SHP77 (cell line): ENCODE results near the gene FTSJ3.
"Not testable (repeated sequence)": the region's sequence is repeated elsewhere in the genome, so short reads cannot be mapped to it uniquely, and the experiment has no call there.

Experiments
- DNase-seq, 2 experiments: peaks; one replicate each; lab custom pipeline; 2025; lab: John Stamatoyannopoulos, UW

FTSJ3 gene, protein sequence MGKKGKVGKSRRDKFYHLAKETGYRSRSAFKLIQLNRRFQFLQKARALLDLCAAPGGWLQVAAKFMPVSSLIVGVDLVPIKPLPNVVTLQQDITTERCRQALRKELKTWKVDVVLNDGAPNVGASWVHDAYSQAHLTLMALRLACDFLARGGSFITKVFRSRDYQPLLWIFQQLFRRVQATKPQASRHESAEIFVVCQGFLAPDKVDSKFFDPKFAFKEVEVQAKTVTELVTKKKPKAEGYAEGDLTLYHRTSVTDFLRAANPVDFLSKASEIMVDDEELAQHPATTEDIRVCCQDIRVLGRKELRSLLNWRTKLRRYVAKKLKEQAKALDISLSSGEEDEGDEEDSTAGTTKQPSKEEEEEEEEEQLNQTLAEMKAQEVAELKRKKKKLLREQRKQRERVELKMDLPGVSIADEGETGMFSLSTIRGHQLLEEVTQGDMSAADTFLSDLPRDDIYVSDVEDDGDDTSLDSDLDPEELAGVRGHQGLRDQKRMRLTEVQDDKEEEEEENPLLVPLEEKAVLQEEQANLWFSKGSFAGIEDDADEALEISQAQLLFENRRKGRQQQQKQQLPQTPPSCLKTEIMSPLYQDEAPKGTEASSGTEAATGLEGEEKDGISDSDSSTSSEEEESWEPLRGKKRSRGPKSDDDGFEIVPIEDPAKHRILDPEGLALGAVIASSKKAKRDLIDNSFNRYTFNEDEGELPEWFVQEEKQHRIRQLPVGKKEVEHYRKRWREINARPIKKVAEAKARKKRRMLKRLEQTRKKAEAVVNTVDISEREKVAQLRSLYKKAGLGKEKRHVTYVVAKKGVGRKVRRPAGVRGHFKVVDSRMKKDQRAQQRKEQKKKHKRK

DNA sequence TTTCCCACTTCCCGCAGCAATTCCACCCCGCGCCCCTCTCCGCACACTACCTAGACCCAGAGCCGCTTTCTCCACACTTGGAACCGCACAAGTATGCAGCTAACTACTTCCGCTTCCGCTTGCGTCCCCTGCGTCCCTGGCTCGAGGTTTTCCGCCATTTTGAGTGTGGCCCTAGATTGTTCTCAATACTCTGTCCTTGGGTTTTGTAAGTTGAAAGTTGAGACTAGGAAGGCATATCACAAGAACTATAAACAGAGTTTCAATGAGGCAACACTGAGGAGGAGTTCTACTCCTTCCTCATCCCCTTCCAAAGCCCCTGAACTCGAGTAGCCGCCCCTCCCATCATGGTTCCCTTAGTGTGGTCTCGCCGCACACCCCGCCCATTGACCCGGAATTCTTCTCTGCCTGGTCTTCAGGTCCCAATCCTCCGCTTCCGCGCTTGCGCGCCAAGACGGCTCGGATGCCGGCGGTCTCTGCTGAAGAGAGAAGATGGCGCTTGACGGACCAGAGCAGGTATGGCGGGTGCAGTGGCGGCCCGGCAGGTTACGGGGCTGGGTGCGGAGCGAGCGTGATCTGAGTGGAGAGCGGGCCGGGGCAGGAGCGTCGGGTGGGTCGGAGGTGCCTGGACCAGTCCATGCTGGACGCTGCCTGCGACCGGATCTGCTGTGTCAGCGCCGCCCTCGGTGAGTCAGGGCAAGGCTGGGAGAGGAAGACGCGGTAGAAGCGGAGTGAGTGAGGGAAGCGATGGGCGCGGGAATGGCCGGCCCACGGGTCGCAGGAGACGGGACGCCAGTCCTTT is at the start of gene FTSJ3, which contains the start of gene PSMC5:
Gene FTSJ3, minus strand, starts transcription at position 662 of the 799 bp plus-strand sequence. CDS start 761 bp downstream, outside the sequence.
Gene PSMC5, plus strand, starts transcription at position 430 of the 799 bp plus-strand sequence. Its CDS starts 60 bp downstream, at position 490.
- DNase-seq: peak; percentile 89 to 94

DNA sequence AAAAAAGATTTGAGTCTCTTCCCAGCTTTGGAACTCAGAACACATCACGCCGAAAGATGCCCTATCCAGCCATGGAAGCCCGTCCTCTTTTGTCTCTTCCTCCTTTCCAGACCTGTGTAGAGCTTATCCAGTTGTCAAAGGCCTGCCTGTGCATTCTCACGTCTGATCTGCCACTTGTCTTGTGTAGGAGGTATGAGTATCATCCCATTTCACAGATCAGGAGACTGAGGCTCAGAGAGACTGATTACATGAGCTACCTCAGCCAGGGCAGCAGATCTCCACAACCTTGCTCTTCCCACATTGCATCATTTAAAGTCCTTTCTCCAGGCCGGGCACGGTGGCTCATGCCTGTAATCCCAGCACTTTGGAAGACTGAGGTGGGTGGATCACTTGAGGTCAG is 47.2 kb upstream of the FTSJ3 start:
- not testable (repeated sequence) for DNase-seq

DNA sequence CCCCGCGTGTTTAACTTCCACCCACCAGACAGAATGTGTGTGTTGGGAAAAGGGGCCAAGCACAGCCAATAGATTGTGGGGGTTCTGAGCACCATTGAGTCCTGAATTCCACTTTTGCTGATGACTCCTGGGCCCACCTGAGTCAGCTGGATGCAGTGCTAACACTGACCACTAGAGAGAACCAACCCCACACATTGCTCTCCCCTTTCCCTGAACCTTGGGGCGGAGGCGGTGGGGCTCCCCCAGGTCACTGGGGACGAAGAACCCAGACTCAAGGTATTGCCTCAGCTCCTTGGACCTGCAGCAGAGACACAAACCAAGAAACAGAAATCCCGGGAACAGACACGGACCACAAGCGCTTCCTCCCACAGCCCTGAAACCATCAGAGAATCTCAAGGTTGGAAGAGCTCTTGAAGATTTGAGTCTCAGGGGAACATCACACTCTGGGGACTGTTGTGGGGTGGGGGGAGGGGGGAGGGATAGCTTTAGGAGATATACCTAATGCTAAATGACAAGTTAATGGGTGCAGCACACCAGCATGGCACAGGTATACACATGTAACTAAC is 46.7 kb upstream of the FTSJ3 start:
- DNase-seq: not testable (repeated sequence)

DNA sequence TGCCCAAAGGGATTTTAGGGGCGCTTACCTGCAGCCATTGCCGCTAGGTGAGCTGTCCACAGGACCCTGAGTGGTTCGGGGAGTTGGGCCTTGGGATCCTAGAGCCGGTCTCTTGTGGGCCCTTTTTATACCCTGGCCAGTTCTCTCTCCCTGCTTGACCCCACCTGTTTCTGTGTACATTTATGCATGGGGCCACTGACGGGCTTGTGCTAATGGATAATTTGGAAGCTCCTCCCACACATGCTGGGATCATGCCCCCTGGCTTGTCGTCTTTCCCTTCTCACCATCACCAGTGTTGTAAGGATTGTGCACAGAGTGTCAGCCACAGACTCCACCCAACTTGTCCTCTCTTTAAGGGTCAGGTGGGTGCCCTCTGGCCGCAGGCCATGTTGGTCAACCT is 46.1 kb upstream of the FTSJ3 start, which contains the start of gene CSH2:
Gene CSH2, minus strand, starts transcription at position 101 of the 400 bp plus-strand sequence. Its CDS starts 63 bp downstream, at position 38.
- DNase-seq: not testable (repeated sequence)

DNA sequence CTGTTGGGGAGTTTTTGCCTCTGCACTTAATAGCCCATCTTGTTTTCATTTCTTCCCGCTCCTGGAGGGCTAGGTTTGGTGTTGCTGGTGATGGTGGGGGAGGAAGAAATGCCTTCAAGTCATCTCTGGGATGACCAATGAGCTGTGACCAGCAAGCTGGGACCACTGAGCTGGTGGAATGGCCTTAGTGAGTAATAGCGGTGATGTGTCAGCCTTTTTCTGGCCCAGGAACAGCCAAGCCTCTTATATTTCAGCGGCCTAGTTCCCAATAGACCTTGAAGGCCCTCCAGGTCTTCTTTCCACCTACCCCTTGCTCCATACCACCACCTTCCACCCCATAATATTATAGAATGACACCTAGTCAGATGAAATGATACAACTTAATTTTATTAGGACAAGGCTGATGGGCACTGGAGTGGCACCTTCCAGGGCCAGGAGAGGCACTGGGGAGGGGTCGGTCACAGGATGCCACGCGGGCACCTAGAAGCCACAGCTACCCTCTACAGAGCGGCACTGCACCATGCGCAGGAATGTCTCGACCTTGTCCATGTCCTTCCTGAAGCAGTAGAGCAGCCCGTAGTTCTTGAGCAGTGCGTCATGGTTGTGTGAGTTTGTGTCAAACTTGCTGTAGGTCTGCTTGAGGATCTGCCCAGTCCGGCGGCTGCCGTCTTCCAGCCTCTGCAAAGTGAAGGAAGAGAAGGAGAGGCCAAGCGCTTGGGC is 44.3 kb upstream of the FTSJ3 start:
- not testable (repeated sequence) for DNase-seq

DNA sequence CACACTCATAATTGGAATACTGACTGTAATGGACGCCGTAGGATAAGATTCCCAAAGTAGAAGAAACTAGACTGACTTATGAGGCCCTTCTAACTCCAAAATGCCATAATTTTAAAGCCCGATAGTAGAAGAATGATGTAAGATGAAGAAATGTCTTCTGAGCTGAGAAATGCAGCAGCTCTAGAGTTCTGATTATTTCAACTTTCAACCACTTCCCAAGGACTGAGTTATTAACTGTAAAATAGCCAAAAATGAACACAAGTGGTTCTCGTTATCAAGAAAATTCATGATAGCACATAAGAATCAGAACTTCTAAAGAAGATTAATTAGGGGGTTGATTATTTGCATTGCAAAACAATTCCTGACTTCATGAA is 42.8 kb upstream of the FTSJ3 start:
- DNase-seq: not testable (repeated sequence)

DNA sequence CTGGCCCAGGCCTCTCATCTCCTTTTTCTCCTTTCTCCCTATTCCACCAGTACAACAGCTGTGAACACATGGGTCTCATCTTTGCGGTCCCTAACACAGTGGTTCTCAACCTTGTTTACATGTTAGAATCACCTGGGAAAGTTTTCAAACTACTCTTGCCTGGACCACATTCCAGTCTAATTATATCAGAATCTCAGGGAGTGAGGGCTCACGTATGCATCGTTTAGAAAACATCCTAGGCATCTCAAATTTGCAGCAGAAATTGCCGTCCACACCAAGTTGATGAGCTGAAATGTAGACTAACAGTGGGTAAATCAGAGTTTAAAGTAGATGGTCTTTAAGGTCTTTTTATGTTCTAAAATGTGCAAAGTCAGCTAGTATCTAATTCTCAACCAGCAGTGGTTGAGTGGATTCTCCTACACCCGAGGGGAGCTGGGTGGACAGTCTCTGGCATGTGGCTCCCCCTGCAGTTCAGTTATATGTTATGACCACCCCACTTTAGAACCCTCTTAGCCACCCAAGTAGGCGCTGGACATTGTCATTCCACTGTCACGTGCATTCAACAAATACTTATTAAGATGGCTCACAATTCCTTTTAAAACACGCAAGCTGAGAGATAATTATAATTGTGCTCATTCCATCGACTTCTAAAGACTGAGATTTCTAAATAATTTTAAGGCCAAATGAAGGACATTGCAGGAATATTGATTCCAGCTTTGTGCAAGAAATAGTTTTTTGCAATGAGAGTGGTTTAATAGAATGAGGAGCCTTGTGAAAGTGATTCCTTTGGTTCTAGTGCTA is 42.2 kb upstream of the FTSJ3 start:
- not testable (repeated sequence) for DNase-seq

DNA sequence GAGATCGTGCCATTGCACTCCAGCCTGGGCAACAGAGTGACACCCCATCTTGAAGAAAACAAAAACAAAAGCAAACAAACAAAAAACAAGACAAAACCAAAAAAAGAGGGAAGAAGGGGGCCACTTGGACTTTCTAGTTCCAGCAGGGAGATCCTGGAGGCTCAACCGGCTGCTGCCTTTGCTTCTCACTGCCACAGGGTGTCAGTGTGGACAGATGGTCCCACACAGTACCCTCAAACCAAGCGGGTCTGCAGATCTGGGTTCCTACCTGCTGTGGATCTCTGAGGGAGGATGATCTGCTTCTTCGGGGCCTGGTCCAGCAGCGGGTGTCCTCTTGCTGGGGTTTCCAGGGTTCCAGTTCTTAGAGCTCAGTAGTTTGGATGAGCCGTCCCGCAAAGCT is 39.2 kb upstream of the FTSJ3 start:
- not testable (repeated sequence) for DNase-seq

DNA sequence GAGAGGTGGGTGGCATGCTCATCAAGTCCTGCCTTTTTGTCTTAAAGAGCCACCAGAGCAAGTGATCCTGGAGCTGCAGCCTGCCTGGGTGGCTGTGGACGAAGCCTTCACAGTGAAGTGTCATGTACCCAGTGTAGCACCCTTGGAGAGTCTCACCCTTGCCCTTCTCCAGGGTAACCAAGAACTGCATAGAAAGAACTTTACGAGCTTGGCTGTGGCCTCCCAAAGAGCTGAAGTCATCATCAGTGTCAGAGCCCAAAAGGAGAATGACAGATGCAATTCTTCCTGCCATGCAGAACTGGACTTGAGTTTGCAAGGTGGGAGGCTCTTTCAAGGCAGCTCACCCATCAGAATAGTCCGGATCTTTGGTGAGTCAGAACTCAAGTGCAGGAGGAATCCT is 31.8 kb upstream of the FTSJ3 start:
- DNase-seq: no peak

DNA sequence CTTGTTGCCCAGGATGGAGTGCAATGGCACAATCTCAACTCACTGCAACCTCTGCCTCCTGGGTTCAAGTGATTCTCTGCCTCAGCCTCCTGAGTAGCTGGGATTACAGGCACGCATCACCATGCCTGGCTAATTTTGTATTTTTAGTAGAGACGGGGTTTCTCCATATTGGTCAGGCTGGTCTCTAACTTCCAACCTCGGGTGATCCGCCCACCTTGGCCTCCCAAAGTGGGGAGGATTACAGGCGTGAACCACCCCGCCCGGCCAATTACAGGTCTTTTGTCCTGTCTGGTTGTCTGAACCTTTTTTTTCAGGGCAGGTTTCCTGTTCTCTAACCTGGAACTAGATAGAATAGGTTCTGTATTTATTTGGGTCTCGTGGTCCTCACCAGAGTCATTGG is 29.0 kb upstream of the FTSJ3 start:
- DNase-seq: not testable (repeated sequence)

DNA sequence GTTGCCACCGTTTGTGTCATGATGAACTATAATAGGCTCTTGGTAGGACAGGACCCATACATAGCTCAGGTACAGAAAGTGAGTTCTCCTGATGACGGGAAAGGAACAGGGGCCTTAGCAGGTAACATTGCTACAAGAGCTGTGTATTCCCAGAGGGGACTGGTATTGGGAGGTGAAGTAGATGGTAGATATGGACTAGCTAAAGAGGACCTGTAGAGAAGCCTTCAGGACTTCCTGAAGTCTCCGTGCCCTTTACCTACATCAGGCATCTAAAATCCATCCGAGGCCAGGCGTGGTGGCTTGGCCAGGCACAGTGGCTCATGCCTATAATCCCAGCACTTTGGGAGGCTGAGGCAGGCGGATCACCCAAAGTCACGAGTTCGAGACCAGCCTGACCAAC is 27.7 kb upstream of the FTSJ3 start:
- no peak for DNase-seq

DNA sequence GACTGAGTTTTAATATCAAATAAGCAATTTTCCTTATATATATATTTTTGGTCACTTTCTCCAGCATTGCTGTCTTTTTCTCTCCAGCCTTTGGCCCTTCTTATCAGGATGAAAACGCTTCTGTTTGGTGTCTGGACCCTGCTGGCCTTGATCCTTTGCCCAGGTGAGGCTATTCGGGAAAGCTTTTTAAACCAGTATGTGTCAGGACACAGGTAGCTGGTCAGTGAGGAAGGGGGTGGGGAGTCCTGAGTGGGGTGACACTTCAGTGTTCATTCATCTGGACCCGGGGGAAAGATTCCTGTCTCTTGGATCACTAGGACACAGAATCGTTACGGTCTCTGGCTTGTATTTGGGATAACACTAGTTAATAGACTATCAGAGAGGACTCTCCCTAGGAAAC is 27.2 kb upstream of the FTSJ3 start:
- DNase-seq: no peak

DNA sequence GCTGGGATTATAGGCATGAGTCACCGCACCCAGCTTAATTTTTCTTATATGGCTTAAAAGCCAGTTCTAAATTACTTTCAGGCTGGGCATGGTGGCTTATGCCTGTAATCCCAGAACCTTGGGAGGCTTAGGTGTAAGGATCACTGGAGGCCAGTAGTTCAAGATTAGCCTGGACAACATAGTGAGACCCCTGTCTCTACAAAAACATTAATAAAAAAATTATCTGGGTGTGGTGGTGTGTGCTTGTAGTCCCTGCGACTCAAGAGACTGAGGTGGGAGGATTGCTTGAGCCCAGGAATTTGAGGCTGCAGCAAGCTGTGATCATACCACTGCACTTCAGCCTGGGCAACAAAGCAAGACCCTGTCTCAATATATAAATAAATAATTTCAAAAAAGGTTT is 25.8 kb upstream of the FTSJ3 start:
- DNase-seq: no peak

DNA sequence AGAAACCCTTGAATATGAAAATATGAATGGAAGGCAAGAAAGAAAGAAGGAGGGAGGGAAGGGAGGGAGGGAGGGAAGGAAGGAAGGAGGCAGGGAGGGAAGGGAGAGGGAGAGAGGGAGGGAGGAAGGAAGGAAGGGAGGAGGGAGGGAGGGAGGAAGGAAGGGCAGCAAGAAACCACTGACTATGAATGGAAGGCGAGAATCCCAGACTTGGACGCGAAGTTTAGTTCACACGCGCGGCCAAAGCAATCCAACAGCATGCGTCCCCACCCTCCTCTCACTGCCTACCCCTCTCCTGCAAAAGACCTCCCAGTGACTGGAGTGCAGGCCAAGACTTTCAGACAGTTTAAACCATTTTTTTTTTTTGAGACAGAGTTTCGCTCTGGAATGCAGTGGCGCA is 22.9 kb upstream of the FTSJ3 start:
- no peak for DNase-seq

DNA sequence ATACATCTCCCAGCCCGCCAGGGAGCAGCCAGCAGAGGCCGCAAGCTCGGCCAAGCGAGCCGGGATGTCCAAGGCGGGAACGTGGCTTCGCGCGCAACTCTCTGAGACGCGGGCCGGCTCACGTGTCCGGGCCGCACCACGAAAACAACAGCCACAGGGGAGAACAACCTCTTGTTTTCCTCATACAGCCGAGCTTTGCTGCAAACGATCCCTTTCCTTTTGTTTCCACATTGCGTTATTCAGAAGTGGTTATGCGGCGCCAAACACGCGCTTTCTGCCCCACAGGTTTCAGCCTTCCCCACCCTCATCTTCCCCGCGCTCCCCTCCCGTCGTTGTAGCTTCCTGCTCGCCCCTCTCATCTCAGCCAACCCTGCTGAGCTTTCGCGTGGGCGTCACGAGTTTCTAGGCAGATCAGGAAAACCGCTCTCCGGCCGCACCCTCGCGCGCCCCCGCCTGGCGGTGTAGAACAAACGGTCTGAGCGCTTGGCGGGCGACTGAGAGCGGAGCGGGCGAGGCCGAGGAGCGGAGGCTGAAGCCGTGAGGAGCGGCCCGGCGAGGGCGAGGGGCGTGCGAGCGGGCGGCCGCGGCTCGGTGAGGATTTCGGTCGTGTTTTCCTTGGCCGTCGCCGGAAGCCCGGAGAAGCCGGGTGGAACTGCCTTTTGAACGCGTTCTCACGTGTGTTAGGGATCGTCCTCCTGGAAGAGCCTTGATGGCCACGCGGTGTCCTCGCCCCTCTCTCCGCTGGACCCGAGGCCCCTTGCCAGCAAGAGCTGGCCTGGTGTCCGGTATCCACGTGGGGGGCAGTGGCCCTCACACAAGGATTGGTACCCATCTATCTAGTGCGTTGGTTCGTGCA is 21.6 kb upstream of the FTSJ3 start:
- no peak for DNase-seq

DNA sequence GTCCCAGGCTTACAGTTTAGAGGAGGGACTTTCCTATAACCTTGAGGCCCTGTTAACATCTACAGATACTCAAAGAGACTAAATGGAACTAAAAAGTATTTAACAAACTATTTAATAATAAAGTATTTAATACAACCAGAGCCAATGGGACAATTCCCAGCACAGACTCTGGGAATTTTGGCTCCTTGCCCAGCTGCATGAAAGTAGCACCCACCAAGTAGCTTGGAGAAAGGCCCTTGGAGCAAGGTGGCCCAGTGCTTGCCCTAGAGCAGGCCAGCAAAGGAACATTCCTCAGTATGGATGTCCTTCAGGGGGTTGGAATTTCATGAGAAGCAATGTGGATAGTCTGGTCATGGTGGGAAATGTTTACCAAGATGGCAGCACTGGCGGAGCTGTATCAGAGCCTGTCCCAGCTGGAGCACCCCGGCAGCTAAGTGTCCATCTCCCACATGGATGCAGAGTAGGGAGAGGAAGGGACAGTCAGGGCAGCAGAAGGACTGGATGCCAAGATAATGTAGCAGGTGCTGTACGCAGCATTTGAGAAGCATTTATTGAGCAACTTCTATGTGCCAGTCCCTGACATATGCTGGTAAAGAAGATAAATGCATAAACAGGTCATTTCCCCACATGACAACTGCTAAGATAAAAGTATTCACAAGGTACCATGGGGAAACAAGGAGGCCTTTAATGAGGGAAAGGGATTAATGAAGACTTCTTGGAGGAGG is 20.2 kb upstream of the FTSJ3 start:
- no peak for DNase-seq

DNA sequence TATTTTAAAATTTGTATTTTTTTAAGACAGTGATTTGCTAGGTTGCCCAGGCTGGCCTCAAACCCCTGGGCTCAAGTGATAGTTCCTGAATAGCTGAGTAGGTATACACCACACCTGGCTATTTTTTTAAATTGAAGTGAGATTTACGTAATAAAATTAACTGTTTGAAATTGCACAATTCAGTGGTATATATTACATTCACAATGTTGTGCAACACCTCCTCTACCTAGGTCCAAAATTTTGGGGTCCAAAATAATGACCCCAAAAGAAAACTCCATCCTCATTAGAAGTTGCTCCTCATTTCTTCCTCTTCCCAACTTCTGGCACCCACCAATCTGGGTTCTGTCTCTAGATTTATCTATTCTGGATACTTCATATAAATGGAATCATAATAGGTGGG is 18.0 kb upstream of the FTSJ3 start:
- no peak for DNase-seq

DNA sequence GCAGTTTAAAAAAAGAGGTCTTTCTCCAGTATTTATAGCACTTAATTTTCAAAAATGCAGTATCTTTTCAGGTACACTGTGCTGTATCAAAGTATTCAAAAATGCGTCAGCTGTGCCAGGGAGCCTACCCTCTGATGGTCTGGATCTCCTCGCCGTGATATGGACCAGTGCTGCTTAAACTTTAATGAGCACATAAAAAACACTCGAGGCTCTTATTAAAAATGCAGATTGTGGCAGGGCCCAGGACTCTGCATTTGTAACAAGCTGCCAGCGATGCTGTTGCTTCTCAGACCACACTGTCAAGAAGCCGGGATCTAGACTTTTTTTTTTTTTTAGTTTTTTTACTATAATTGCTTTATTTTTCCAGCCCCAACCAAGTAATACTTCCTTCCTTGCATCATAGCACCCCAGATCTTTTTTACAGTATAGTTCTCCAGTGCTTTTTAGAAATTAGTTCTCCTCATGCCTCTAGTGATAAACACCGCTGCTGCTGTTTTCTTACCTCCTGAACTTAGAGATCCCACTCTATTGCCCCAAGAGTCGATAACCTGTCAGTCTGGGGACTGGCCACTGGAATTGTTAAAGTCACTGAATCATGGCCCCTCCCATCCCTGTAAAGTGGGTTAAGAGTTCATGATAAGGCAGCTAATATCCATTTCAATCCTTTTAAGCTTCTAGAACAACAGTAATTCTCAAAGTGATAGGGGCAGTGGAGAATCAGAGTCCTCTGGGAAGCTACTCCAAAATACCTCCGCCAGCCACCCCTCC is 16.6 kb upstream of the FTSJ3 start:
- no peak for DNase-seq
